HG03469 (cell line): Measurements from ENCODE around the gene ADSL.
"Not testable (repeated sequence)": the region's sequence is repeated elsewhere in the genome, so short reads cannot be mapped to it uniquely, and the experiment has no call there.

Experiments used
- ATAC-seq: cut with Tn5 transposase; IDR thresholded peaks from one replicate; pipeline ENCODE4 v1.9.1; 2021; ENCODE audit warnings: mild to moderate bottlenecking, moderate library complexity, moderate number of reproducible peaks; ENCODE audit not compliant: unreplicated experiment

Gene ADSL

DNA sequence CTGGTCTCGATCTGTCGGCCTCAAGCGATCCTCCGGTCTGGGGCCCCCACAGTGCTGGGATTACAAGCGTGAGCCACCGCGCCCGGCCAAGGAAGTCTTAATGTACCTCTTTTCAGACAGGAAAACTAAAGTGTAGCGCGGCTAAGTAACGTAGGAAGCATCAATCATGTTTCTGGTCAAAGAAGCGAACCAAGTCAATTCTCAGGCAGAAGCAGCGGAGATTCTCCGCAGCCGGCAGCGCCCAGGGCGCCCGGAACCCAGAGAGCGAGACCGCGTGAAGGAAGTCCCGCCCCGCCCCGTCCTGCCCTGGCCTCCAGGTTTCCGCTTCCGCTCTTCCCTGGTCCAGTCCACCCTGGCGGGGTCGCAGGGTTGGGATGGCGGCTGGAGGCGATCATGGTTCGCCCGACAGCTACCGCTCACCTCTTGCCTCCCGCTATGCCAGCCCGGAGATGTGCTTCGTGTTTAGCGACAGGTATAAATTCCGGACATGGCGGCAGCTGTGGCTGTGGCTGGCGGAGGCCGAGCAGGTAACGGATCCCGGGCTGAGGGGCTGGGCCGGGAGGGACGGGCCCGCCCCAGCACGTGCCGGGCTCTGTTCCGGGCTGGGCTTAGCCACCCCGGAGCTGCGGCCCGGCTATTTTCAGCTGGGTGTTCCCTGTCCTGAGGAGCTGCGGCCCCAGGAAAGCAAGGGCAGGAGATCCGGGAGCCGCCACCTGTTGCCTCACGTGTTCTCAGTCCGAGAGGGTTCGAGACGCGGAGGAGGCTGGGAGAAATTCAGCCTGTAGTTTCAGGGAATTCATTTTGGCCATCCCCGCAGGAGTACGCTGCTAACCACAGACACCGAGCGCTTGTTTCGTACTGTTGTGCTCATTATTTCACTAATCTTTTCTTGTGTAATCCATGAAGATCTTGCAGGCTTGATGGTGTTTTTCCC is at the start of gene ADSL:
Gene ADSL, plus strand, starts transcription at position 316 of the 934 bp plus-strand sequence. Its CDS starts 59 bp downstream, at position 375.
- ATAC-seq = no peak

DNA sequence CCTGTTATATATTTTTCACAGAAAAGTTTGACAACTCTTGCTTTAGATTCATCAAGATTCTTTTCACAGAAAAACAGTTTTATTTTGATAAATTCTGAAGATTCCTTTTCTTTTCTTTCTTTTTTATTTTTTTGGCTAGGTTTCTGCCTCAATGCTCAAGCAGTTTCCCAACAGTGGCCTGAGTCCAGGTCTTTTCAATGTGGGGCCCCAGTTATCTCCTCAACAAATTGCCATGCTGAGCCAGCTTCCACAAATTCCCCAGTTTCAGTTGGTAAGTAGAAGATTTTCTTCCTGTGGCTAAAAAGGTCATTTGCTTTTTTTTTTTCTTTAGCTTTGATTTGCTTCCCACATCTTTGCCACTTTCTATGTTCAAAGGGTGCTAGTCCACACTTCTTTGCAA is 46.0 kb upstream of the ADSL start:
- ATAC-seq = no peak

DNA sequence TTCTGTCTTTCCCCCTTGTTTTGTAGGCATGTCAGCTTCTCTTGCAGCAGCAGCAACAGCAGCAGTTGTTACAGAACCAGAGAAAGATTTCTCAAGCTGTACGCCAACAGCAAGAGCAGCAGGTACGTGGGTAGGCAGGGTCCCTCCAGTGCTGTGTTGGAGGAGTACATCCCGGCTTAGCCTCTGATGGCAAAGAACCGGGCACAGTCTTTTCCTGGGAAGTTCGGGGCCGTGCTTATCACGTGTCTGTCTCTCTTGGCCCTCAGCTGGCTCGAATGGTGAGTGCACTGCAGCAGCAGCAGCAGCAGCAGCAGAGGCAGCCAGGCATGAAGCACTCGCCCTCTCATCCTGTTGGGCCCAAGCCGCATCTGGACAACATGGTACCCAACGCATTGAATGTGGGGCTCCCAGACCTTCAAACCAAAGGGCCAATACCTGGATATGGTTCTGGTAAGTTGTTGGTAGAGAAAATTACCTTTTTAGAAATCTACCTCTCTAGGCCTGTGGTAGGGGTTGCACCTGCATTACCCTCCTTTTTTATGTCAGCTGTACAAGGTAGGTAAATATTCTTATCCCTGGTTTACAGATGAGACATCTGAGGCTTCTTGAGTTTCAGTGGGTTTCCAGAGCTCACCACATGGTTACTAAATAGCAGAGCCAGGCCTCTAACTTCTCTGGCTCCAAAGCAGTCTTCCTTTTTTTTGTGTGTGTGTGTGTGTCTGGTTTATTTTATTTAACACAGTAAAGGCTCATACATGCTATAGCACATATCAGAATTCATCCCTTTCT is 45.2 kb upstream of the ADSL start:
- ATAC-seq = no peak

DNA sequence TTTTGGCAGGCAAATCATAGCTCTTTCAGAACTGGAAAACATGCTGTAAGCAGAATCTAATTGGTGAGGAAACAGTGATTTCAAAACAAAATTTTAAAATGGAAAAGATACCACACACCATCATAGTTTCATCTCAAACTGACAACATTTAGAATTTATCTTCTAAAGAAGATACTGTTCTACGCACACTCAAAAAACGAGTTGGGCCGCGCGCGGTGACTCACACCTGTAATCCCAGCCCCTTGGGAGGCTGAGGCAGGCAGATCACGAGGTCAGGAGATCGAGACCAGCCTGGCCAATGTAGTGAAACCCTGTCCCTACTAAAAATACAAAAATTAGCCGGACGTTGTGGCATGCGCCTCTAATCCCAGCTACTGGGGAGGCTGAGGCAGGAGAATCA is 44.2 kb upstream of the ADSL start:
- no peak for ATAC-seq

DNA sequence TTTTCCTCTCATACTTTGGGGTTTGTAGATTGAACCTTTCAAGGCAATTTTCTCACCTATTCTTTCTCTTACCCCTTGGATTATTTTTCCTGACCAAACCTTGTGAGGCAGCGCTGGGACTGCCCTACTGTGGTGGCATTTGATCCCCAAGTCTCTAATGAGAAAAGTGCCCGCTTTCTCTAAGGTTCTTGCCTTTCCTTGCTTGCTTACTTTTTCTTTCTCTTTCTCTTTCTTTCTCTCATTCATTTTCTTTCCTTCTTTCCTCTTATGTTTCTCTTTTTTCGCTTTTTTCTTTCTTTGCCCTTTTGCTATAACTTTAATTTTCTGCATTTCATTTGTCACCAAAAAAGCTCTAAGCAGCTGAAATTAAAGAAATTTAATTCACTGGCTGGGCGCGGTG is 40.7 kb upstream of the ADSL start:
- ATAC-seq = no peak

DNA sequence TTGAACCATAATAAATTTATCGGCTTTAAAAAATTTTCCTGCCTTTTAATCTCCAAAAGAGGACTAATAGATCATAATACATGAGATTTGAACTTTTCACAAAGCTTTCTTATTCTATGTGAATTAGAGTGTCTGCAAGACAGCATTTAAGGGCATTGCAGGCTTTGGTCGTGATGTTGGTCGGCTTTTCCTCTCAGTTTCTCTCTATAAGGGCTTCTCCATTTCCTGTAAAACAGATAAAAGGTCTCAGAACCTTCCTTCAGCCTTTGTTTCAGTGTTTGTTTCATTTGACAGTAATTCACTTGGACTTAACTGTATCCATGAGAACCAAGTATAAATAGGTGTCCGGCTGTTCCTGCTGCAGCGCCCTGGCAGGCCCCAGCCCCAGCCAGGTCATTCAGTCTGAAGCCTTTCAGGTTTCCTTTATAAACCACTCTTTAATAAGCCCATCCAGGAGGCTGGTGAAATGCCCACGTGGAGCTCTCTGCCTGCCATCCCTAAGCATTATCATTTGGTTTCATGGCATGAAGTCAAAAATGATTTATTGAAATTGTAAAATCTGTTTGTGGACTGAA is 37.2 kb upstream of the ADSL start:
- ATAC-seq = no peak

DNA sequence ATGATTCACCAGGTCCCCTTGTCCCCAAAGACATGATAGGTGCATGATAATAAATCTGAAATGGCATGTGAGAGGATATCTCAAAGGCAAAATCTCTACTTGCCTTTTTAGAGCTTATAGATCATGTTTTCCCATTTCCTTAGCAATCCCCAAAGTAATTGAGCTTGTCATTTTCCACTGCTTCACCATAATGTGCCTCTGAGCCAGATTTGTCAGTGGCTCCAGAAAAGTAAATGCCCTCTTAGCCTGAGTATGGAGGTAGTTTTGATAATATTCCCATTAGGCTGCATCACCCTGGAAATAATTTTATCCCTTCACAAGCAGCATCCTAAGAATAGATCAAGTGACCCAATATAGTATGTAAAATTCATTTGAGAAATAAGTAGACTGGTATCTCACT is 36.7 kb upstream of the ADSL start:
- no peak for ATAC-seq

DNA sequence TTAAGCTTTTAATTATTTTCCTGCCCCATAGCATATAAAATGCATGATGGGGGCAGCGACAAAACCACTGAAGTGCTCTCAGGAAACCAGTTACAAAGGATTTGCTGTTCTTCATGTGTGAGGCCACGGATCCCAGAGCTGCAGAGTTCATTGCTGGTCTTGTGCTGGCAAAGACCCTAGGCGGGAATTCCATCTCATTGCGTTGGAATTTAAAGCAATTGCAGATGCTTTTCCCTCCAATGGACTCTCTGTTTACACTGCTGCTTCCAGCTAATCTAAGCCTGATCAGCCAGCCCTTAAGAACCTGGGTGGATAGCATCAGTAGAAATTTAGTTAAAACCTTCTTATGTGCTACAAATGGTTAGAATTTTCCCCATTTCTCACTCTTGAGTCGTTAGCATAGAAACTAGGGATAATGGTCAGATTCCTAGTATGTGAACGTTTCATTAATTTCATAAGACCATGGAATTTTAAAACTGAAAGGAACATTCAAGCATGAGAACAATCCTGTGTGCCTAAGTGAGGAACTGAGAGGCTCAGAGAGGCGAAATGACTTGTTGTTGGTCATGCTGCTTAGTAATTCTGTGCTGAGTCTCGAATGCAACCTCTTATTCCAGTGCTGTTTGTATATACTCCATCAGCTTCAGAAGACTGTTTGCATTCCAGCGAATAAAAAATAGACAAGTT is 36.1 kb upstream of the ADSL start:
- ATAC-seq = no peak

DNA sequence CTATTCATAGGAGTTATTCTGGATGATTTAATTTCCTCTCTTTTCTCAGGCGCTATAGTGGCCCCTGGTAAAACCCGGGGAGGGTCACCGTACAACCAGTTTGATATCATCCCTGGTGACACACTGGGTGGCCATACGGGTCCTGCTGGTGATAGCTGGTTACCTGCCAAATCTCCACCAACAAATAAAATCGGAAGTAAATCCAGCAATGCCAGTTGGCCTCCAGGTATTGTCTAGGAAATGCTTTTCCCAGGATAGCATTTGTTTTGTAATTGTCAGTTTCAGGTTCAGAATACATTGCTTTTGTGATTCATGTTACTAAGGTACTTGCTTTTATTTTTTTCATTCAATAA is 35.6 kb upstream of the ADSL start:
- ATAC-seq = no peak

DNA sequence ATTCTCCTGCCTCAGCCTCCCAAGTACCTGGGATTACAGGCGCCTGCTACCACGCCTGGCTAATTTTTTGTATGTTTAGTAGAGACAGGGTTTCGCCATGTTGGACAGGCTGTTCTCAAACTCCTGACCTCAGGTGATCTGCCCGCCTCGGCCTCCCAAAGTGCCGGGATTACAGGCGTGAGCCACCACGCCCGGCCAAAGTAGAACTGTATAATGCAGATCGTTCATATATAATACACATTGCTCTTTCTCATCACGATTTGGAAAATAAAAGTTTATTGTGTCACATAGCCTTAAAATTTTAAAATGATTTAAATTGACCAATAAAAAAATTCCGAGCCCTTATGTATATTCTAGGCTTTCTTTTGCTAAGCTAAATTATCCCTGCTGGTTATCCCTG is 34.7 kb upstream of the ADSL start:
- ATAC-seq = not testable (repeated sequence)

DNA sequence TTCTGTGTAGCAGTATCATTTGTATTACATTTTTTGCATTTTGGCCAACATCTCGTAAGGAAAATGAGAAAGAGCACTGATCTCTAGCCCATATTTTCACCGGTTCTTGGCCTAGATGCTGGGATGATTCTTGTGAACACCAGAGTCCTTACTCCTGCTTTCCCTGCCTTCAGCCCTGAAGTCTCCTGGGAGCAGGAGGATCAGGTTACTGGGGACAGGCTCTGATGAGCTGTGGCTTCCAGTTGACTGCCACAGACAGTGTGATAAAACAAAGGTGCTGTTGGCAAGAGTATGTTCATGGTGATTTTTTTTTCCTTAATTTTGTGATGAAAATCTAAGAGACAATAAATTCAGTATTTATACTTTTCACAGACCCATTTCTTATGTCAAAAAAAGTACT is 34.2 kb upstream of the ADSL start:
- ATAC-seq = no peak

DNA sequence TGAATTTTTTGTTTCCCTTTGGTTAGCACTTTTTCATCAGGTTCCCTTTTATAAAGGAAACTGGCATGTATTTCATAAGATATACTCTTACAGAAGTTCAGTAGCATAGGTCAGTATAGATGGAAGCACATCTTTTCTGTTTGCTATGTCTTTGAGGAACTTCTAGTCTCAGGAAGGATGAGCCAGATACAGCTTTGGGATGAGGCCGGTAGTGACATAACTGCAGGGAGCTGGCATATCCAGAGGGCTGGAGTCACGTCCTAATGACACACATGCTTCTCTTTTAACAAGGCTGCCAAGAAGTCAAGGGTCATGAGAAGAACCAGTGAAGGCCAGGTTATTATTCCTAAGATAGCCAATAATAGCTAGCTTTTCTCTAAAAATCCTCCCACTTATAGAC is 33.3 kb upstream of the ADSL start:
- ATAC-seq = no peak

DNA sequence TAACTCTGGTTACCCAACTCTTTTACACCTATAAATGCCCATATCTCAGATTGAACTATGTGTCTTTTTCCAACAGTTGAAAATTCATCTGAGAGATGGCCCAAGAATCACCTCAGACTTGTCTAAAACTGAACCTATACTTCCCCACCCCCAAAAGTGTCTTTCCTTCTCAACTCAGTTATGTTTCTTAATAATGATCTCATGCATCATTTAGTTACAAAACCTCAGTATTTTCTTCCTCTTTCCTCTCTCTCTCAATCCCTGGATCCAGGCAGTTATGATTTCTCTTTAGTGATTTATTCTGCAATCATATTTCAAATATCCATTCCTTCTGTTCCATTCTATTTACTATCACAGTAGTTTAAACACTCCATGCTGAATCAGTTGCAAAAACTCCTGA is 32.3 kb upstream of the ADSL start:
- no peak for ATAC-seq

DNA sequence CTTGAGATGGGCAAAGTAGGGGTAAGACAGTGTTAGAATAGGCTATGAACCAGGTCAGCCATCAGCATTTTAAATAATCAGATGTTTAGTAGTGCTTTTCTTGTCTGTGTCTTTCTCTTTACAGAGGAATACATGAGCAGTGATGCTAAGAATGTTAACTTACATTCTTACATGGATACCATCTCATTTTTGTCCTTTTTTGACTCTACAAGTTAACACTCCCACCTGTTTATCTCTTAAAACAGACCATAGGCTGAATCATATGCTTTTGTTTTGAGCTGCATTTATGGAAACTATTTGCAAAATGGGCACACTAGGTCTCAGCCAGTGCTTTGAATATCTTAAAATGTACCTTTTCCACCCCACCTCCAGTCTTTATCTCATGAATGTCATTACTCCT is 25.6 kb upstream of the ADSL start:
- ATAC-seq = no peak

DNA sequence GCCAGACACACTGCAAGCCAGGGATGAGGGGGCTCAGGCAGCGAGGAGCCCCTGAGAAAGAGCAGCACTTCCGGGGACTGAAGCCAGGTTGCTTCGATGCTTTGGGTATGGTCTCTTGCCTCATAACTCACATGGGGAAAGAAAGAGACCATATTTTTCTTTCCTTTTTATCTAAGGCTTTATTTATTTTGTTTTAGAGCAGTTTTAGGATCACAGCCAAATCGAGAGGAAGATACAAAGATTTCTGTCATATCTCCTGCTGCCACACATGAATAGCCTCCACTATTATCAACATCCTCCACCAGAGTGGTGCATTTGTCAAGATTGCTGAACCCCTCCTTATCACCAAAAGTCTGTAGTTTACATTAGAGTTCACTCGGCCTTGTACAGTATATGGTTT is 24.3 kb upstream of the ADSL start:
- no peak for ATAC-seq

DNA sequence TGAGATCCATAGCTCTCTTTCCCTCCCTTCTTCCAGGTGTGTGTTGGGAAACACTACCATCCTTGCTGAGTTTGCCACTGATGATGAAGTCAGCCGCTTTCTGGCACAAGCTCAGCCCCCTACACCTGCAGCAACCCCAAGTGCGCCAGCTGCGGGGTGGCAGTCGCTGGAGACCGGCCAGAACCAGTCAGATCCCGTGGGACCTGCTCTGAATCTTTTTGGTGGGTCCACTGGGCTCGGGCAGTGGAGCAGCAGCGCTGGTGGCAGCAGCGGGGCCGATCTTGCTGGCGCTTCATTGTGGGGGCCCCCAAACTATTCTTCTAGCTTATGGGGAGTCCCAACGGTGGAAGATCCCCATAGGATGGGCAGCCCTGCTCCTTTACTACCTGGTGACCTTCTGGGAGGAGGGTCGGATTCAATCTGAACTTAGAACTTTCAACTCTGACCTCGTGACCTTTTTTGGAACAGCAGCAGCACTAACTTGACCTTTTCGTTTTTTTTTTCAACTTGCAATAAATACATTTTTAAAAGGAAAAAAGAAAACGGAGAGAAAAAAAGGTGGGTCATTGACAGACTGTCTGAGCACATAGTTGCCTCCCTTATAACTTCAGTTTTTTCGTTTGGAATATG is 23.4 kb upstream of the ADSL start:
- no peak for ATAC-seq

DNA sequence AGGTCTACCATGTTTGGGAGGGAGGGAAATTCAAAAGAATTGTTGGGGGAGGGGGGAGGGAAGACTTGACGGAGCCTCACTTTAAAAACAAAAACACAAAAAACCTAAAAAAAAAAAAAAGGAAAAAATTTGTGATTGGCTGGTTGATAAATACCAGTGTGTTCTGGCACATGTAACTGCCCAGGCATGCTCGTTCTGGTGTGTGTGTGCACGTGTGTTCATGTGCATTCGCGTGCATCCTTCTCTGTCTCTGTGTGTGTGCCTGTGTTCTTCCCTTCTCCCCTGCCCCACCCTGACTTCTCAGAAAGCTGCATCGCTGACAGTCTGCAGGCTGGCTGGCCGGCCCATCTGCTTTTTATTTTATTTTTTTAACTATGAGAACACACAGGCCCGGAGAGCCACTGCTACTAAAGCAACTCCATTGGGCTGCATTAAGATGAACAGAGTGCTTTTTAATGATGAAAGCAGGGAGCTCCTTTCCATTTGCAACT is 22.6 kb upstream of the ADSL start:
- no peak for ATAC-seq

DNA sequence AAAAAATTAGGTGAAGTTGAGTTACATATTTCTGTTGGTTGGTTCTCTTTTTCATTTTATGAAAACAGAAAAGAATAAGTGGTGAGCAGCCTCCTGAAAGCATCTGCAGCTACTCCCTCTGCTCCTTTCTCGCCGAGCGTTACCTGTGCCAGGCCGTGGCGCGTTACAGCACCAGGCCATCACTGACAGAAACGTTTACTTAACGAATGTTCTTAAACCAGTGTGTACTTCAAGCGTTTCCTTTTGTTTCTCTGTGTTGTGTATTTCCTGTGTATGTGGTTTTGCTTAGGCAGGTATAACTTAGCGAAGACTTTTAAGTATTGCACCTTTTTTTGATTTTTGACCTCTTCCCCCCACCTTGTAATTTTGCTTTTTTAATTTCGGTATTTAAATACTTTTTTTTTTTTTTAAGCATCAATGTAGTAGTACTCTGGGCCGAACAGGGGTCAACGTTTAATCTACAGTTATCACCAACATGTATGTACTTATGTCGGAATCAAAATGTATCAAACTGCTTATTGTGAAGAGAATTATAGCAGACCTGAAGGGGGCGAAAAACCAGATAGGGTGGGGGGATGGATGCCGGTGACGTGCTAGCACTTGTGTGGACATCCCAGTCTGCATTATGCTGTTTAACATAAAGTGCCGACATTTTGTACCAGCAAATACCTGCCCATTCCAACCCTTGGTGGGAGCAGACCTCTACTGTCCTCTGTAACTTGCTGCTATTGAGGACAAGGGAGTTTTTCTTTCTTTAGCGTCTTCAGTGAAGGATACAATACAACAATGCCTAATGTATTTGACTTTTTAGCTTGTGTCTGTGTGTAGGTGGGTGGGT is 21.6 kb upstream of the ADSL start:
- no peak for ATAC-seq

DNA sequence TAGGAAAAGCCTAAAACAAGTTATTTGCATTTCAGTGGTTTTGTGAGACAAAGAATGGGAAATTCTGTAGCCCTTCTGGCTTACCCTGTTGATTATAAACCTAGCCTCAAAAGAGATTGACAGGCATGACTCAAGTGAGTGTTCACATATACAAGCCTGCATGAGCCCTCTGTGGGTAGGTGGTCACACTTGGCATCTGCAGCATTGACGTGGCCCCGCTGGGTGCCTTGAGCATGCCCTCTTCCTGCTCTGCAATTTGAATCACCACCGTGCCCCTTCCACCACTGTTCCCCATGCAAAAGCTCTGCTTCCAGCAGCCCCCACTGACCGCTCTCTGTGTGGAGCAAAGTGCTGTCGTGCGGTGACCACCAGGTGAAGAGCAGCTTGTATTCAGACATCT is 21.0 kb upstream of the ADSL start:
- no peak for ATAC-seq
